ENCODE measurements around the gene COL9A1.

DNA sequence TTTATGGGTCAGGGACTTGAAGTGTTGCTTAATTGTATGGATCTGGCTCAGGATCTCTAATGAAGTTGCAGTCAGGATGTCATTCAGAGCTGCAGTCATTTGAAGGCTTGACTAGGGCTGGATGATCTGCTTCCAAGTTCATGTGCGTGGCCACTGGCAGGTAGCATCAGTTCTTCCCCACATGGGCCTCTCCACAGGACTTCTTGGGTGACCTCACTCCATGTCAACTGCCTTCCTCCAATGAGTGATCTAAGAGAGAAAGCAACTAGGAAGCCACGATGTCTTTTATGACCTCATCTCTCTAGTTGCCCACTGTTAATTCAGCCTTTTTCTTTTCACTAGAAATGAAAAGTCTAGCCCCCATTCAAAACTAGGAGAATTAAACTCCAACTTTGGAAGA lies 104.1 kb downstream of the COL9A1 start:
- TF ChIP-seq, protein P1, sequence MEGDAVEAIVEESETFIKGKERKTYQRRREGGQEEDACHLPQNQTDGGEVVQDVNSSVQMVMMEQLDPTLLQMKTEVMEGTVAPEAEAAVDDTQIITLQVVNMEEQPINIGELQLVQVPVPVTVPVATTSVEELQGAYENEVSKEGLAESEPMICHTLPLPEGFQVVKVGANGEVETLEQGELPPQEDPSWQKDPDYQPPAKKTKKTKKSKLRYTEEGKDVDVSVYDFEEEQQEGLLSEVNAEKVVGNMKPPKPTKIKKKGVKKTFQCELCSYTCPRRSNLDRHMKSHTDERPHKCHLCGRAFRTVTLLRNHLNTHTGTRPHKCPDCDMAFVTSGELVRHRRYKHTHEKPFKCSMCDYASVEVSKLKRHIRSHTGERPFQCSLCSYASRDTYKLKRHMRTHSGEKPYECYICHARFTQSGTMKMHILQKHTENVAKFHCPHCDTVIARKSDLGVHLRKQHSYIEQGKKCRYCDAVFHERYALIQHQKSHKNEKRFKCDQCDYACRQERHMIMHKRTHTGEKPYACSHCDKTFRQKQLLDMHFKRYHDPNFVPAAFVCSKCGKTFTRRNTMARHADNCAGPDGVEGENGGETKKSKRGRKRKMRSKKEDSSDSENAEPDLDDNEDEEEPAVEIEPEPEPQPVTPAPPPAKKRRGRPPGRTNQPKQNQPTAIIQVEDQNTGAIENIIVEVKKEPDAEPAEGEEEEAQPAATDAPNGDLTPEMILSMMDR (conservative IDR thresholded peaks at IDR 0.05; ENCODE audit: low read depth, low read length): no peak
- TF ChIP-seq BHLHE40 (IDR thresholded peaks at IDR 0.05; ENCODE audit: low read depth, low read length): no peak
- TF ChIP-seq POLR2A (IDR thresholded peaks at IDR 0.05; ENCODE audit: low read depth, low read length): no peak
- TF ChIP-seq, protein P2, sequence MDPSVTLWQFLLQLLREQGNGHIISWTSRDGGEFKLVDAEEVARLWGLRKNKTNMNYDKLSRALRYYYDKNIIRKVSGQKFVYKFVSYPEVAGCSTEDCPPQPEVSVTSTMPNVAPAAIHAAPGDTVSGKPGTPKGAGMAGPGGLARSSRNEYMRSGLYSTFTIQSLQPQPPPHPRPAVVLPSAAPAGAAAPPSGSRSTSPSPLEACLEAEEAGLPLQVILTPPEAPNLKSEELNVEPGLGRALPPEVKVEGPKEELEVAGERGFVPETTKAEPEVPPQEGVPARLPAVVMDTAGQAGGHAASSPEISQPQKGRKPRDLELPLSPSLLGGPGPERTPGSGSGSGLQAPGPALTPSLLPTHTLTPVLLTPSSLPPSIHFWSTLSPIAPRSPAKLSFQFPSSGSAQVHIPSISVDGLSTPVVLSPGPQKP (IDR thresholded peaks at IDR 0.05; ENCODE audit: borderline replicate concordance, low read depth, low read length): no peak
- TF ChIP-seq, protein P3, sequence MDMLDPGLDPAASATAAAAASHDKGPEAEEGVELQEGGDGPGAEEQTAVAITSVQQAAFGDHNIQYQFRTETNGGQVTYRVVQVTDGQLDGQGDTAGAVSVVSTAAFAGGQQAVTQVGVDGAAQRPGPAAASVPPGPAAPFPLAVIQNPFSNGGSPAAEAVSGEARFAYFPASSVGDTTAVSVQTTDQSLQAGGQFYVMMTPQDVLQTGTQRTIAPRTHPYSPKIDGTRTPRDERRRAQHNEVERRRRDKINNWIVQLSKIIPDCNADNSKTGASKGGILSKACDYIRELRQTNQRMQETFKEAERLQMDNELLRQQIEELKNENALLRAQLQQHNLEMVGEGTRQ (IDR thresholded peaks at IDR 0.05; ENCODE audit: low read depth, low read length): no peak
- no peak for TF ChIP-seq FOS (IDR thresholded peaks at IDR 0.05; ENCODE audit: low read depth, low read length)
